AG09319 (cell line): ENCODE measurements around the gene LEMD3.
"Not testable (repeated sequence)": the region's sequence is repeated elsewhere in the genome, so short reads cannot be mapped to it uniquely, and the experiment has no call there.

Experiments used
- DNase-seq: peaks from one replicate; pipeline ENCODE4 v3.0.0-alpha.2; 2010; ENCODE audit warnings: low read depth; ENCODE audit errors: extremely low read depth
- CTCF ChIP-seq: IDR thresholded peaks from 2 replicates; pipeline ENCODE4 v1.5.1; 2011; ENCODE audit warnings: low read depth, mild to moderate bottlenecking, inconsistent platforms, low read length, moderate library complexity

Gene LEMD3

GRCh38 chr12:65277994-65278575, 108.7 kb downstream of the LEMD3 start:
- TF ChIP-seq CTCF: no peak
- DNase-seq: no peak

GRCh38 chr12:65278576-65279368, 109.4 kb downstream of the LEMD3 start, which contains the start of gene MSRB3:
Gene MSRB3, plus strand, starts transcription at chr12:65278683. Its CDS starts 29,897 bp downstream, at chr12:65308580.
- DNase-seq: peak; percentile 59
- peak; percentile 4 for TF ChIP-seq CTCF

GRCh38 chr12:65279369-65280112, 110.2 kb downstream of the LEMD3 start:
- no peak for TF ChIP-seq CTCF
- no peak for DNase-seq

- TF ChIP-seq CTCF: no peak
- DNase-seq: no peak
These were observed 110.9 kb downstream of the LEMD3 start for GRCh38 chr12:65280306-65280705.

GRCh38 chr12:65282840-65283239, 113.5 kb downstream of the LEMD3 start:
- TF ChIP-seq CTCF: no peak
- DNase-seq: no peak

- DNase-seq: not testable (repeated sequence)
These were observed 116.1 kb downstream of the LEMD3 start for GRCh38 chr12:65285532-65285931.

- TF ChIP-seq CTCF: no peak
- DNase-seq: no peak
These were observed 118.0 kb downstream of the LEMD3 start for GRCh38 chr12:65287426-65287825.
